Left forelimb (tissue), 1 donor: ENCODE results near the gene RBM4B.
"Not testable (repeated sequence)": the region's sequence is repeated elsewhere in the genome, so short reads cannot be mapped to it uniquely, and the experiment has no call there.

Source experiments
- DNase-seq: peaks from one replicate; pipeline ENCODE4 v3.0.0-alpha.2; 2018; ENCODE audit warnings: low spot score

Gene RBM4B, protein sequence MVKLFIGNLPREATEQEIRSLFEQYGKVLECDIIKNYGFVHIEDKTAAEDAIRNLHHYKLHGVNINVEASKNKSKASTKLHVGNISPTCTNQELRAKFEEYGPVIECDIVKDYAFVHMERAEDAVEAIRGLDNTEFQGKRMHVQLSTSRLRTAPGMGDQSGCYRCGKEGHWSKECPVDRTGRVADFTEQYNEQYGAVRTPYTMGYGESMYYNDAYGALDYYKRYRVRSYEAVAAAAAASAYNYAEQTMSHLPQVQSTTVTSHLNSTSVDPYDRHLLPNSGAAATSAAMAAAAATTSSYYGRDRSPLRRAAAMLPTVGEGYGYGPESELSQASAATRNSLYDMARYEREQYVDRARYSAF

DNA sequence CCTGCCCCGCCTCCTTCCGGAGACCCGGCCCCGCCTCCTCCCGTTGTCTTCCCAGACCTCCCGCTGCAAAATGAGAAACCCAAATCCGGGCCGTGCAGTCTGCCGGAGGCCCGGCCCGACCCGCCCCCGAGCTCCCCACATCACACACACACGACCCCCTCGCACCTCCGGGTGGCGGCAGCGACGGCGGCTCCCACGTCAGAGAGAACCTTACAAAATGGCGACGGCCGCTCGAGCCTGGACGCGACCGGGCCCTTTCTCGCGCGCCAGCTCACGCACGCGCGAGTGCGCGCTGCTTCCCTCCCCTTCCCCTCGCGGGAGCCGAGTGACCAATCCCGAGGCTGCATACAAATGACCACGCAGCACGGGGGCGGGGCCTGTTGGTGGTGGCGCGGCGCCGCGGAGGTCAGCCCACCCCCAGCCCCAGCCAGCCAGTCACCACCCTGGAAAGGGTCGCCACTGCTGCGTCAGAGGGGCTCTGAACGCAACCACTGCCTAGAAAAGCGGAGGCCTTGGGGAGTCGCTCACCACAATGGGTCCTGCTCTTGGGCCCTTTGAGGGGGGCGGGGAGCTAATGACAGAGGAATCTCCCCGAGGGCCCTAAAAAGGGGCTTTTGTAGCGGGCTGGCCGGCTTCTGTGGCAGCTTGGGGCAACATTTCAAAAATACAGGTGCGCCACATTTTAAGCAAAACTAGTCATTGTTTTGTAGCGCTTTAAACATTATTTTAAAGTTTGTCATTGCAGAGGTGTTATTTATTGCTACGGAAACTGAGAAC, at the start of gene RBM4B:
Gene RBM4B (minus strand): TSS at position 289 of the 777 bp plus-strand sequence. CDS start 808 bp downstream, outside the sequence.
- peak; percentile 99 for DNase-seq

DNA sequence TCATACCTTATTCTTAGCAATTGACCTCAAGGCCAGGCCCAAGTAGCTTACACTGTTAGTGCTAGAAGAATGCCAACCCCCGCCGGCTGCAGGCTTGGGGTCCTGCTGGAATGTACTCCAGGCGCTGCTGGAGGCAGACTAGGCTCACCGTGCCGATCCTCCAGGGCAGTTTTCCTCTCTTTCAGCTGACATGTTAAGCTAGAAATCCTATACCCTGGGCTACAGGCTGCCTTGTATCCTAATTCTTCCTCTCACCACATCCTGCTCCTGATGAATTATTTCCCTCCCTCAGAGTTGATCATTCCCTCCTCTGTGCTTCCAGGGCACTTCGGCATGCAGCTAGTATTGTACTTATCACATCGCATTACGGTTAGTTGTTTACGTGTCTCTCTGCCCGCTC, 48.0 kb upstream of the RBM4B start:
- no peak for DNase-seq

DNA sequence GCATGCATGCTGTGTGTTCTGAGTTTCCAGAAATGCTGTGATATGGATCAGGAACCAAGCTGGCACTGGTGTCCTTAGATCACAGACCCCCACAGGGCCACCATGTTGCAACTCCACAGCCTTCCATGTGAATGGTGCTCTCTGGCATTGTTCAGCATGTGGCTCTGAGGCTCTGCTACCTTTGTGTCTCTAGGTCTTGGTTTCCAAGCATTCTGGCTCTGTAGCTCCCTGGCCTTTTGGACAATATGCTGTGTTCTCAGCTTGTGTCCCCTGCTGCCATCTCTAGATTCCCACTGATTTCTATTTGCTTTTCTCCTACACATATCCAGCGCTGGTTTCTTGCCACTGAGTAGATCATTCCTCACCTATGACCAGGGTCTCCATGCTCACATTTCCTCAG, 47.4 kb upstream of the RBM4B start:
- no peak for DNase-seq

DNA sequence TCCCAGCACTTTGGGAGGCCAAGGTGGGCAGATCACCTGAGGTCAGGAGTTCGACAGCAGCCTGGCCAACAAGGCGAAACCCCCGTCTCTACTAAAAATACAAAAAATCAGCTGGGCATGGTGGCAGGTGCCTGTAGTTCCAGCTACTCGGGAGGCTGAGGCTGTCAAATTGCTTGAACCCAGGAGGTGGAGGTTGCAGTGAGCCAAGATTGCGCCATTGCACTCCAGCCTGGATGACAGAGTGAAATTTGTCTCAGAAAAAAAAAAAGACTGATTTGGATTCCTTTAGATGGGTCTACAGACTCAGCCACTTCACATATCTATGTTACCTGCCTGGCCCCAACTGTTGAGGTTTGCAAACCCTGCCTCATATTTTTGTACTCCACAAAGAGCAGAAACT, 46.5 kb upstream of the RBM4B start:
- not testable (repeated sequence) for DNase-seq

DNA sequence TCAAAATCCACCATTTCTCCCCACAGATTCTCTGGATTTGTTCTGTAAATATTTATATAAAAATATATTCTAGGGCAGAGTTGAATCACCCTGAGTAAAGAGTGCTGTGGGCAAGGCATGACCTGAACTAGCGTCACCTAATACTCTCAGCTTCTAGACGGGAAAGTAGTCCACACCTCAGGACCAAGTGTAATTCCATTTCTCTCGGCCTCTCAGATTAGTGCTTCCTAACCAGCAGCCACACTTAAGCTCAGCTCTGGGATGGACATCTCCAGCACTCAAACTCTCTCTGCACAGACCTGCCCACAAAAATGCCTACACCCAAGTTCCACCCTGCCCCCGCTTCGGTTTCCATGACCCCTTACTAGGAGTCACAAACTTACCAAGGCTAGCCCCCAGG, 46.0 kb upstream of the RBM4B start:
- DNase-seq, result no peak

DNA sequence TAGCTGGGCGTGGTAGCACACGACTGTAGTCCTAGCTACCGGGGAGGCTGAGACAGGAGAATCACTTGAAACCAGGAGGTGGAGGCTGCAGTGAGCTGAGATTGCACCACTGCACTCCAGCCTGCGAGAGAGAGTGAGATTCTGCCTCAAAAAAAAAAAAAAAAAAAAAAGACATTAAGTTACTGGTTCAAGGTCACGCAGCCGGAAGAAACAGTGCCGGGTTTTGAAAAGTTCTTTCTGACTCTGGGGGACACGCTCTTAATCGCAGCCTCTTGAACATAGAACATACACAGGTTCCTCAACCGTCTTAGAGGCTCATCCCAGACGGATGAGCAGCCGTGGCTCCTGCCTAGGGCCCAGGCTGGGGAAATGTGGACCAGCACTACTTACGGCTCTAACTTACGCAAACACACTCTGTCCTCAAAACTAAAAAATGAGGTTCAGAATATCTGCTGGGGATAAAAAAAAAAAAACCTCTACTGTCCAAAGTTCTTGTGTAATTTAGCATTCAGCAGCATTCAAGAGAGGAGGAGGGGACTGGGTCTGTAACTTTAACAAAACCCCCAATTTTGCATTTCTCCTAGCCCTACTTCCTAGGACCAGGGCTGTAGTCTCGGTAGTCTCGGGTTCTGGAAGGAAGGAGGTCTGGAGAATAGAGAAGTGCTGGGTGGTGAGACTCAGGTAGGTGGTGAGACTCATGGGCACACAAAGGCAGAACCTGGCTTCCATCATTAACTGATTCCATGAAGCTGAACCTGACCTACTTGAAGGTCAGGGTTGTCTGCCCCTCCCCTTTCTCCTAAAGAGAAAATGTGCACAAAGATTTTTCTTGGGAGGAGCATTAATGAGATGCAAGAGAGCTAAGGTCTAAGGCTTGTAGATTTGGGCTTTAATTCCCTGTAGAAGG, 45.3 kb upstream of the RBM4B start:
- no peak for DNase-seq

DNA sequence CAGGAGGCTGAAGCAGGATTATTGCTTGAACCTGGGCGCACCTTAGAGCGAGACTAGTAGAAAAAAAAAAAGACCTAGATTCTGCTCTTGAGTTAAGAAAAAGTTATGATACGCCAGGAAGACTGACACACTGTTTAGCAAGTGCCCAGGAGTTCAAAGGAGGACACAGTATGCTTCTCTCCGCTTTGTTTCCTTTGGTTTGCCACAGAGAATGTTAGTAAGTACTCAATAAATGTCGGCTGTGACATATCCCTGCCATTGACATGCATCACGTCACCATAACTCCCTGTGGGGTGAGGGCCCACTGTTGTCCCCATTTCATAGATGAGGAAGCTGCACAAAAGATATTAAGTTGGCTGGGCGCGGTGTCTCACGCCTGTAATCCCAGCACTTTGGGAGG, 44.3 kb upstream of the RBM4B start:
- DNase-seq, result no peak

DNA sequence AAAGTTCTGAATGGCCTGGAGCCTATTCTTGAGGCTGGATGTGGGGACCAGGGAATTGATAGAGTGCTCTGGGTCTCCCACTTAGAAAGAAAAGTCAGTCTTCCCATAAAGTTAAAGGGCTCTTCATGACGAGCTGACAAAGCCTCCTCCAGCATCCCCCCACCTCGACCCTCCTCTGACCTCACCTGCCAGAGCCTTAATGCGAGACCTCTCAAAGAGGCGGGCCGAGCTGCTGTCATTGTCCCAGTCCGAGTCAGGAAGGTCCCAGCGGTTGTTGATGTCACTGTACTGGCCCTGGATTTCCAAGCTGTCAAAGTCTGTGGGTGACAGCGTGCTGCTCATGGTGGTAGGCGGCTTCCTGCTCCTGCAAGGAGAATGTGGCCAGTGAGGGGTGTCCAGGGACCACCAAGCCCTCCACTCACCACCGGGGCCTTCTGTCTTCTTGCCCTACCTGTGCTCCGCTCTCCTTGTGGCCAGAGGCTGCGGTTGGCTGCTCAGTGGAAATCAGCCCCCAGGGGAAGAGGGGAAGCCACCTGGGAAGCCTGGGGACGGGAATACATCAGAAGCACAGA, 43.3 kb upstream of the RBM4B start:
- DNase-seq, result no peak

DNA sequence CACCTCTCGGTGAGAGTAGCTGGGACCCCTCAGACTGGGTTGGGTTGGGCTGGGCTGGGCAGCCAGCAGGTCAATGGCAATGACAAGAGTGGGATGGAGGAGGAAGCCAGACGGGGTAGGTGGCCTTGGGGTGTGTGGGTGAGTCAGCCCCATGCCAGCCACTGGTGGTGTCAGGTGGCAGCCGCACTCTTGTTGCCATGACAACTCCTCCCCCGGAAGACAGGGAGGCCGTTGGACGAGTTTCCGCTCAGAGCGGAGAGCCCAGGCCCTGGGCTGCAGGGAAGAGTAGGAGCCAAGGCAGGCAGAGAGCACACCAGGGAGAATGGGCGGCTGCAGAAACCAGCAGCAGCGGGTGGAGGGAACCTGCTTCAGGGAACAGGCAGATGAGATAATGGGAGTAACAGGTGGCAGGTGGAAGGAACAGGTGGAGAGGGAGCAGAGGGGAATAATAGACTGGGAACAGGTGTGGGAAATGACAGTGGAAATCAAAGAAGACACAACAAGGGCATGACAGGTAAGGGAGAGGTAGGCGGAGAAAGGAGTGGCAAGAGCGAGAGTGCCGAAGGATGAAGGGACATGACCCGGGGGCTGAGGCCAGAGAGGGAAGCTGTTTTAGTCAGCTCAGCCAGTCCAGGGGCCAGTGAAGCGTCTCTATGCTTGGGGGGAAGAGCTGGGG, 42.7 kb upstream of the RBM4B start:
- DNase-seq, result no peak

DNA sequence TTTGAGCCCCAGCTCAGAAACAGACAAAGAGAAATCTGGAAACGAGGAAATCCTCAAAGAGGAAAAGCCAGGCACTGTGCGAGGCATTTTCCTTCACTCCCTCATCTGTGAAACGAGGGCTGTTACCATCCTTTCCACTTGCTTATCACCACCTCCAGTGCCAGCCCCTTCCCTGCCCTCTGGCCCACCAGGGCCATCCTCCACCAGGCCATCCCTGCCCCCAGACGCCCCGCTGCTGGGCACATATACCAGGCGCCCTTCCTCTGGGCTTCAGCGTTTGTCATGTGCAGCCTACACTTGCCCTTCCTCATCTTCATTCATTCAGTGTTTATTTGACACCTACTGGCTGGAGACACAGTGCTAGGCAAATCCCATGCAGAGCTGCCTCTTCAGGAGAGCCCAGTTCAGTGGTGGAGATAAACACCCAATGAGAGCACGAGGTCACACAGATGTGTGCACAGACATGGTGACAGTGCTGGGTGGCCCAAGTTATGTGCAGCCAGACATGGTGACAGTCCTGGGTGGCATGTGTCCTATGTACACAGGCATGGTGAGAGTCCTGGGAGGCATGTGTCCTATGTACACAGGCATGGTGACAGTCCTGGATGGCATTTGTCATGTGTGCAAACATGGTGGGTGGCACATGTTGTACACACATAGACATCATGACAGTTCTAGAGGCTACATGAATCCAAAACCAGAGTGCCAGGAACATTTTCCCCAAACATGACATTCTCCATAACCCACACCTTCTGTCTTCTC, 41.6 kb upstream of the RBM4B start:
- no peak for DNase-seq

DNA sequence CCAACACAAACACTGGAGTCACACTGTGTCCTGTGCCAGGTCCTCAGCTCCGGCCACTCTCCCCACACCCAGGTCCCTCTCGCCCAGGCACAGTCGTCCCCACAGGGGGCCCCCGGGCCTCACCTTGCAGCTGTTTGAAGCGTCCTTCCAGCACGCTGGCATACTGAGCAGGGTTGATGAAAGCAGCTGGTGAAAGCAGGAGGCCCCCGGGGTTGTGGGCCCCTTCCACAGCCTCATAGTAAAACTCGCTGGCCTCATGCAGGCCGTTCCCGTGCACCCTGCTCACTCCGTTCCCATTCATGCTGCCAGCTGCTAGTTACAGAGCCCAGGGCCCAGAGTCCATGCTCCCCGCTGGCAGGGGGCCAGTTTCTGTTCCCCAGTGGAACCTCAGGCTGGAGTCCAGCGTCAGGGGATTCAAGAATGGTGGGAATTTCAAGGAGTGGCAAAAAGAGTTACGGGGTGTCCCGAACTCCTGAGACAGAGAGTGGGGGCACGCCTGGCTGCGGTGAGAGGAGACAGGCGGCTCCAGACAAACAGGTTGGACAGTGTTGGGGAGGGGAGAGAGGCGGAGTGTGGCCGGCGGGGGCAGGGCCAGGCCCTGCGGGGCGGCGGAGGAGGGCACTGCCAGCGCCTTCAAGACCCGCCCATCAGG, 40.8 kb upstream of the RBM4B start:
- DNase-seq, result no peak

DNA sequence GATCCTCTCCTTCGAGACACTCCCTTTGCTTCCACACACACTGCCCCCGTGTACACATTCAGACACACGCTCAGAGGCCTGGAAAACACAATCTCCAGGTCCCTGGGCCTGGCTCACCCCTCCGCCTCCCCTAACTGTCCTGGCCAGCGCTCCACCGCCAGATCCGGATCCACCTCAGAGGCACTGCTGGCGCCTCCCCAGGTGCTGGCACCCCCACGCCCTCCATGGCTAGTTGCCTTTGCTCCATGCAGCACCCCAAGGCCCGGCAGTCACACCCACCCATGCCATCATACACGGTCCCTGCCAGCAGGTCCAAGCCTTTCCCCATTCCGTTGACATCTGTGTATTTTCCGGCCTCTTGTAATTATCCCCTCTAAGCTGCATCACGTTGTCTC, 40.2 kb upstream of the RBM4B start:
- DNase-seq, result no peak

DNA sequence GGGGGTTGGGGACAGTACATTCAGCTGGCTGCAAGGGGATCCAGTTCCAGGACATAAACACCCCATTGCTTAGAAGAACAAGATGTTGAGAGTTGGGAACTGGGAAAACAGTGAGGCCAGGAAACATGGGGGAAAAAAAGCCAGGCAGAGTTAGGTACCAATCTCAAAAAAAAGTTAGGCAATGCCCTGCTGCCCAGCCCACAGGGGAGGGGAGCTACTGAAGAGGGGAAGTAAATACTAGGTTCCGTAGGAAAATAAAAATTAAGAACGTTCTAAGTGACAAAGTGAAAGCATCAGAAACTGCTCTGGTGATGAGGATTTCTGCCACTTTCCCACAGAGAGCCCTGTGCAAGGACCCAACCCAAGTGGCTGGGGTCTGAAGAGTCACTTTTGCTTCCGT, 39.3 kb upstream of the RBM4B start:
- DNase-seq, result no peak

DNA sequence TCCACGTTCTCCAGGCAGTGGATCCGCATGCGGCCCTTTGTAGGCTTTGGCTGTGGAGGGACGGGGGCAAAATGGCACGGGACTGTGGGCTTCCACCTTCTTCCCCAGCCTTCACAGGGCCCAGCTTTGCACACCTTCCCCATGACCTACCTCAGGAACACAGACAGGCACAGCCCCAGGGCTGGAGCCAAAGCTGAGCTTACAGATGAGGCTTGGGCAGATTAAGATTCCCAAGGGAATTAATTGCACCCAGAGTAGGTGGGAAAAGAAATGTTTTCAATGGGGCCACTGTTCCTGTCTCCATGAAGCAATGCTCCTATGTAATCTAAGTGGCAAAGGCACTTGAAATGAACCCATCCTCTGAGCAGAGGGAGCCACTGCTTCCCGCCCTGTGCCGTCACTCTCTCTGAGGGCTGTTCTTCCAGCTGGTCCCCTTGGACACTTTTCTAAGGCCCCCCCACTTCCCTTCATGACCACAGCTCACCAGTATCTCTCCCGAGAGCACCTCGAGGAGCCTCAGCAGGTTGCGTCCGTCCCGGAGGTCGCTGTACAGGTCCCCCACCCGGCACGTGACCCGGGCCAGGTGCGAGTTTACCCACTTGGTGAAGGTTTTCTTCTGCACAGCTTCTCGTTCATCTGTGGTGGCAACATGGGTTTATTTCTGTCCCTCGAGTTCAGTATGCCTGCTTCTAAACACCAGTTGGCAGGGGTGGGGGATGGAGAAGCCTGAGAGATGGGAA, 37.8 kb upstream of the RBM4B start:
- DNase-seq, result no peak

DNA sequence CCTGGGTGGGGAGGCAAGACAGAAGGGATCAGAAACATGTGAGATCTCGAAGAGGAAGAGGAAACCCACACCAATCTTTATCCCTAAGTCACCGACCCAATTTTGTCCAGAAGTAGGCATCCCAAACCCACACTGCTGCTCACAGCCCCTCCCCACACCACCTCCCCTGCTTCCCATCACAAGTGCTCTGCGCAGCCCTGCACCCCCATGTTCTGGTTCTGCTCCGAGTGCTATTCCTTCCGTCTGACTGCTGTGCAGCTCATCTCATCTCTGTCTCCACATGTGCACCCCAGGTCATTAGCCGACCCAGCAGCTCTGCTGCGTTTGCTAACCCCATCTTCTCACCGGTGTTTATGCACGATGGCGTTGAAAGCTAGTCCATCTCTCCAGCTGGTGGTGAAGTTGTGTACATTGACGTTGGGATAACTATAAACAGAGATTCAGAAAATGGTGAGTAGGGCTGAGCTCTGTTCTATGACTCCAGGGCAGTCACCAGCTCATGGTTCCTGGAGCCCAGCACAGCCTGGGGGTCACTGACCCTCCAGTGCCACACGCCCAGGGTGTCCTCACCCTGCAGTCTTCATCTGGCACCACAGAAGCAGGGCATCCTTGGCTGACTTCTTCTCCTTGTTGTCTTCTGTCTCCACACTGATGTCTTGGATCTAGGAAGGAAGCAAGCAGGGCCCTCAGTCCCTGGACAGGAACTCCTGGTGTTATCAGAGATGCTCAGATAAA, 36.2 kb upstream of the RBM4B start:
- DNase-seq, result no peak

DNA sequence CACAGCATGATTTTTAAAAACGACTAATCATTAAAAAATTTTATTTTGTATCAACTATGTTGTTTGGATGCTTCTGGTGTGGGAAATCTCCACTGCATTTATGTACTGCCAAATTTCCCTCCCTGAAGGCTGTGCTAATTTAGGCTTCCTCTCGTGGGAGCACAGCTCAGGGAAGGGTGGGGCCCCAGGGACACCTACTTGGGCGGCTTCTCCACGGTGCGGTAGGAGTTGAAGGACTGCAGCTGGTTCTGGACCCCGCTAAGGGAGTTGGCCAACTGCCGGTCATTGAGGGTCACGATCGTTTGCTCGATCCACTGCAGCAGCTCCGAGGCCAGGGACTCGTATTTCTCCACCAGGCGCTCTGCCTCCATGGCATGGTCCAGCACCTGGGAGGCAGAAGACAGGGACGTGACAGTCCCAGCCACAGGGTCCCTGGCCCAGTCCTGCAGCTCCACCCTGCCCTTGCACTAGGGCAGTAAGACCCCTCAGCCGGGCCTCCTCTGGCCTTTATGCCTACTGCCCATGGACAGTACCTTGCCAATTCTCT, 32.8 kb upstream of the RBM4B start:
- no peak for DNase-seq

DNA sequence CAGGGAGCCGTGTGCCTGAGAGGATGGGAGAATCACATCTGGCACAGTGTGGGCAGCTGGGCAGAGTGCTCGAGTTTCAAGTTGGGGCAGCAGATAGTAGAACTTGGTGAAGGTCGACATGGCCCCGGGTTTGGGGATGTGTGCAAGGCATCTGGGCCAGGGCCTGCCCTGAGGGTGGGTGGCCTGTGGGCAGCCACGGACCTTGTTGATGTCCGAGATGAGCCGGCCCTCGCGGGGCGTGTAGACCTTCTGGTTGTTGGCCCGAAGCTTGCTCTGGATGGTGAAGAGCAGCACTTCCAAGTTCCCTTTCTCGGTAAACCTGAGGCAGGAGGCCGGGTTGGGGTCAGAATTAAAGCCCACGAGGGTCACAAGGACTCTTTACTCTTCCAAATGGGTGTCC, 31.0 kb upstream of the RBM4B start:
- DNase-seq, result no peak

DNA sequence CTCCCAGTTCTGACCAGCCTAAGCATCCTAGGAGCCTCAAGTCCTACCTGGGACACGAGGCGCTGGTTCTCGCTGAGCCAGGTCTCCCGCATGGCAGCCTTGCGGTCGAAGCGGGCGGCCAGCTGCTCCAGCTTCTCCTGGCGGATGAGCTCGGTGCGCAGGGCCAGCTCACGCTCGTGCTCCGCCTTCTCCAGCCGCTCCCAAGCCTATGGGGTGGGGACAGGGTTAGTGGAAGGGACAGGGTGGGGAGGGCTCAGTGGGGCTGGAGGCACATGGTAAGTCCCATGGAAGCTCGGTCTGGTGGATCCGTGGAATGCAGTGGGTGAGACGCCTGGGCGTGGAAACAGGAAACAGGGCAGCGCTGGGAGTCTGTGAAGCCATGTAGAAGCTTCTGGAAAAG, 30.4 kb upstream of the RBM4B start:
- no peak for DNase-seq

DNA sequence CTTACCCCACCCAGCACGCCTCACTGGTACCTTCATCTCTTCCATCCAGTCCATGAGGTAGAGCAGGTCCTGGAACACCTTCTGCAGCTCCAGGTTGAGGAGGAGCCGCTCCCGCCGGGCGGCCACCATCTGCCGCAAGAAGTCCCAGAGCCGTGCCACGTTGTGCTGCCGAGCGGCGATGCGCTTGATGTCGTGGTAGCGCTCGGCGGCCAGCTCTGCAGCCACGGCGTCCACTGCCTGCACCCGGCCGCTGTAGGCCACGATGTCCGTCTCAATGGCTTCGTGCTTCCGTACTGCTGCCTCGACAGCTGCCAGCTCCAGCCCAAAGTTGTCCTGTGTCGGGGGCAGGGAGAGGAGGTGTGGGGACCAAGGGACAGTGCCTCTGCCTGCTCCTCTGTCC, 29.8 kb upstream of the RBM4B start:
- DNase-seq, result no peak
